NCI-H1417 treated with DMSO at 0.1 percent for 48 hours (cell line): ENCODE results near the gene EPHA4.

Source experiments
- DNase-seq: peaks from one replicate; lab custom pipeline; 2025; lab: John Stamatoyannopoulos, UW

The EPHA4 gene

DNA sequence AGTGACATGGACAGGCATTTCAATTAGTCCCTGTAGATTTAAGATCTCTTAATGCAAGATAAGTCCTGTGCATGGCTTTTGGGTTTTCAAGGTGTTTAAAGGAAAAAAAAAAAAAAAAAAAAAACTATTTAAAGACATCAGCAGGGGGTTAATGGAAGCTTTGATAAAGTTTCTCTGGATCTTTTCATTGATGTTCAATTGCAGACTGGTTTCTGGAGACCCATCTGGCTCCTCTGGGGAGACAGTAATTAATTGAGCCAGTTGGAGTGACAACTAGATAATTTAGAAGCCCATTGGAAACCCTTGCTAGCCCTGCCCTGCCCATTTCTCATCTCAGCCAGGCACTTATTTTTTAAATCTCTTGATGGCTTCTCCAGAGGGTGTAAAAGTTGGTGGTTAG, 98.7 kb downstream of the EPHA4 start:
- DNase-seq, result no peak

- no peak for DNase-seq
Measured at GRCh38 chr2:221468317-221468716, 103.8 kb downstream of the EPHA4 start.

- DNase-seq, result no peak
Measured at GRCh38 chr2:221467610-221468009, 104.5 kb downstream of the EPHA4 start.

DNA sequence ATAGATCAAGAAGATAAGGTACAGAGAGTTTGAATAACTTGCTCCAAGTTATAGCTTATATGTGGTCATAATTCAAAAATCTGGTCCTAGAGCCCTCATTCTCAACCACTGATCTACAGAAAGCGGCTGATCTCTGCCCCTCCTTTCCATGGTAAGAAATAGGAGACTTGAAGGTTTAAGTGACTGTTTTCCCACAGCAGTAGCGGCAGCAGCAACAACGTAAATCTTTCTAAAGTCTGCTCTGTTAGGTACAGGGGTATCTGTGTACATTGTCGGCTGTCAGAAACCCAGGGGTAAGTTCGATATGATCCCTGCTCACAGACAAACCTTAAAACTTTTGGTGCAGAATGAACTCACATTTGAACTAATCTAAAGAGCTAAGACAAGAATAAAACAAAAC, 105.4 kb downstream of the EPHA4 start:
- no peak for DNase-seq

DNA sequence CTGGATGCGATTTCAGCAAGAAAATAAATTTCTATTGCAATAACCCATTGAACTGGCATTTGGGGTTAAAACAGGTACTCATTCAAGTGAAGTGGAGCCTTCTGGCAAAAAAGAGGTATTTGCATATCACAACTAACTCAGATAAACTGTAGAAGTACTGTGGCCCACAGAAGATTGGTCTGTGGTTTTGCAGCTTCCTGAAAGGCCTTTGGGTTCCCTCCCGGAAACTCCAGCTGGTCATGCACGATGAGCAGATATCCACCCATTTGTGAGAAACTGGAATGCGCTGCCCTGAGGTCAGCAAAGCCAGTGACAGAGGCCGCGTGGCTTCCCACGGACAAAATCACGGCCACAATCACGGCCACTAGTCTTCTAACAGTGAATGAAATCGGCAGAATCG, 106.3 kb downstream of the EPHA4 start:
- DNase-seq, result no peak

DNA sequence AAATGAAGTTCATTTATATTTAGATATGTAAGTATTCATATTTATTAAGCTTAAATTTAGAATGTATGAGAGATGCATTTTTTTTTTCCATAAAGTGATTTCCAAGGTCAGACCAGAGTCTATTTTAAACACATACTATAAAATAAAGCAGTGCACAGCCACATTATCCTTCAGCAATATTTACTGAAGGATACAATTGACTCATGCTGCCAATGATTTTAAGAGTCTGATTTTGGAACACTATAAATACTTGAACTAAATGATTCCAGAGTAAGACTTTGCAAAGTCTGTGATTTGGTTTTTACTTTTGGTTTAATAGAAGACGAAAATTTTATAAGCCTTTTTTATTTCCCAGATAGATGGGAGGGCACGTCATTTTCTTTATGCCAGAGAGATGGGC, 107.1 kb downstream of the EPHA4 start:
- DNase-seq, result no peak

DNA sequence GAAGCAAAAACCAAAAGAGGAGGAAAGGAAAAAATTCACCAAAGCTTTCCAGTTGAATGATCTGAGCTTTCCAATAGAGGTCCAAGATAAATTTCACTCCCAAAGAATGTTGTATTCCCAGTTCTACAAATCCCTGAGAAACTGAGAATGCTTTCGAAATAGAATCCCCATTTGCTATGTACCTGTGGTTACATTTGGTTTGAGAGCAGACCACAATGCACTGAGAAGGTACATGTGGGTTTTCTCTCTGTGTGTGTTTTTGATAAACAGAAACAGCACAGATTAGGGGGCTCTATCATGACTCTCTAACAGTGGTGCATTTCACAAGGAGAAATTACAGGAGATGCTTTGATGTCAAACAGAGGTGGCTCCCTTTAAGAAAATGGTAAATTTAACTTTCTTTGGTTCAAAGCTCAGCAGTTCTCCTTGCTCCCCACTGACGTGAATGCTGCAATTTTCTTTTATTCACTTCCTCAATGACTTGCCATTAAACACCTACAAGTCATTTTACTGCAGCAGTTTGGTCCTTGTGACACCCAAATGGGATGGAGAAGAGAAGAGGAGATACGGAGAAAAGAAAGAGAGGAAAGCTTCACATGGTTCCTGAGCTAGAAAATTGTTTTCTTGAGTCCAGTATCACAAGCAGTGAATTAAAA, 108.7 kb downstream of the EPHA4 start:
- DNase-seq, result no peak

DNA sequence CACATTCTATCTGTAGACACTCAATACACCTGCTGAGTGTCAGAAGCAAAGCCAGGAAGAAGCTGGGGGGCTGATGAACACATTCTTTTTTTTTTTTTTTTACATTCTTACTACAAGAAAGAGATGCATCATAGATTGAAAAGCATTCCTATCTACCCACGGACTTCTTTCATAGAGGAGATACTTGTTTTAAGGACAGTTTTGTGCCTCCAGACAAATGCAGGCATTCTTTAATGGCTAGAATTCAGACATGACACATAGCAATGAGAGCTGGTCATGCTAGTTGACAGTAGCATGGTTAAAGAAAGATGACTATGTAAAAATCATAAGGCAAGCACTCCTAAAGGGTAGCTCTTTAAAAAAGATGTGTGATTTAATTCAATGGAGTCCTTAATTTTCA, 110.2 kb downstream of the EPHA4 start:
- DNase-seq, result no peak

- DNase-seq, result no peak
Measured at GRCh38 chr2:221460136-221460535, 112.0 kb downstream of the EPHA4 start.

GRCh38 chr2:221458578-221458977, 113.5 kb downstream of the EPHA4 start:
- no peak for DNase-seq

DNA sequence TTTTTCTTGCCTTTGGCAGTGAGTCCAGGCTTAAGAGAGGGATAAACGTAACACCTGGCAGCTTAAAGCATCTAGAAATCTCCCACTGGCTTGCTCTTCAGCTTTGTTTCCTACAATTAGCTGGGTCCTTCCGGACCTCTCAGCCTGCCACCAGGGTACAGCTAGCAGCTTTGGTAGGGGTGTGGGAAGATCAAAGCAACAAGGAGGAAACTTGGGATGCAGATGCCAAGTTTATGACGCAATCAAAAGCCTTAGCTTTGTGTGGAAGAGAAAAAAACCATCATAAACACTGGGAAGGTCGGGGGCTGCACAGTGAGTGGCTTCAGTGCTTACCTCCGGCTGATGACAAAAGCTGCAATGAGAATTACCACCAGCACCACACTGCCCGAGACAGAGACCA, 116.9 kb downstream of the EPHA4 start:
- DNase-seq, result no peak

- no peak for DNase-seq
Measured at GRCh38 chr2:221454459-221455105, 117.5 kb downstream of the EPHA4 start.

DNA sequence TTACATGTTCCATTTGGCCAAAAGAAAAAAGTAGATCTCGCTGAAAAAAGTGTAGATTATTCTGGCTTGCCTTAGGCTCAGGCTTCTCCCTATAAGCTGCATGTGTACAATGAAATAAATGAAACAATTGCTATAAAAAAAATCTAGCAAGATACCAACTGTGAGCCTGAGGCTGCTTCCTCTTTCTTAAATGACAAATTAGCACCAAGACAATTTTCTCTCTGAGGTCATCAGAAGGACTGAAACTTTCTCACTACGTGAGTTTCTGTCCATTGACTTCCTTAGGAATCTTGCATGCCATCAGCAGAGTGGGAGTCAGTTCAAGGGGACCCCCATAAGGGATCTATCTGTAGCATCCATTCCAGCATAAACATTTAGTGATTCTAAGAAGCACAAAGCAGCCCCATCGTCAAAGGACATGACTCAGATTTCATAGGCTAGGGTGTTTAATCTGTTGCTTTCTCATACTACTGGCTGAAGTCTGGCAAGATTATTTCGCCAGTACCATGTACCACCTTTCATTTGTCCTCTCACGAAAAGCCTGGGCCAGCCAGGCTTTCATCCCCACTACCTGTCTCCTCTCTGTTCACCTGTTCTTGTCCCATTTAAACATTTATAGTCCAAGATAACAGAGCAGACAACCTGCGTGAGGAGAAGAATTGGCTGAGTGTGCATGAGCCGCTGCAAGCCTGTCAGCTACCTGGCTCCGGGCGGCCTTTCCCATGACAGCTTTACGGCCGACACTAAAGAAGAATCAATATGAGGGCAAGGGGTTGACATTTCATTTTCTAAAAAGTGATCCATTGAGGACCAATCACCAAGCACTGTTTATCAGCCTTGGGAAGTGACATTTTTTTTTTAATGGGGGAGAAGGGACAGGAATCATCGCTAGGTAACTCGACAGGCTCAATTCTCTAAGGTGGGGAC, 120.0 kb downstream of the EPHA4 start:
- no peak for DNase-seq

GRCh38 chr2:221450280-221450679, 121.8 kb downstream of the EPHA4 start:
- DNase-seq, result no peak

DNA sequence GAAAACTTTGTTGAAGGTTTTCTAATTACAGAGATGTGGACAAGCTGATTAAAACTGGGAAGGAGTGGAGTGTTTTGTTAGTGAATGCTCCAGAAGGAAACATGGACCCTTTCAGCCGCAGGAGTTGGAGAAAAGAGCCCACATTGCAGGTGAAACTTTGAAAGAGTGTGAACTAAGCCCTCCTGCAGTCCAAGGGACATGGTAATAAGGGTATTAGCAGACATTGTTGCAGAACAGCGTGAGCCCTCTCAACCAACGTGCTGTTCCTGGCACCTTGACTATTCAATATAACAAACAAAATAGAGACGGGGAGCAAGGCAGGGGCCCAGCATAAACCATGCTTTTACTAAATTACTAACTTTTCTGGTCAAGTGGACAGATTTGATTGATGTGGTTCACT, 122.7 kb downstream of the EPHA4 start:
- DNase-seq, result no peak

DNA sequence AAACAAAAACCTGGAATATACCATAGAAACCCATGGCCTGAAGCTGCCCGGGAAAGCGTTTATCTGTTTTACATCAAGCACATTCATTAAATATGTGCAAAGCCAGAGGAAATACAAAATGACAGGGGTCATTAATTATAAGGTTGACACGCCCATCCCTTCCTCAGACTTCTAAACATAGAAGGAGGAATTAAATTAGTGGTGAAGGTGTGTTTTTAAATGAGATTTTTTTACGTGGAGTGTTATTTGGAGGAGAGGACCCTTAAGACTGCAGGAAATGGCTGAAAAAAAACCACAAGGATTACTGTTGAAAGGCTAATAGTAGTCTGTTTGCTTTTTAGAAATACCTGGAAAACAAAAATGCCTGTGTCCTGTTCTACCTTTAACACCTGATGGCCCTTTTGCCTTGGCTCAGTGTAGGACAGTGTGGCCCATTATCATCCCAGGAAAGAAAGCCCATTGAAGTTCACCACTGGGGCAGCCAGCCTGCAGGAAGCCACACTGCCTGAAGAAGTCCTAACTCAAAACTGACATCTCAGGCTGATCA, 123.2 kb downstream of the EPHA4 start:
- no peak for DNase-seq

GRCh38 chr2:221448057-221448843, 123.9 kb downstream of the EPHA4 start:
- DNase-seq, result no peak

DNA sequence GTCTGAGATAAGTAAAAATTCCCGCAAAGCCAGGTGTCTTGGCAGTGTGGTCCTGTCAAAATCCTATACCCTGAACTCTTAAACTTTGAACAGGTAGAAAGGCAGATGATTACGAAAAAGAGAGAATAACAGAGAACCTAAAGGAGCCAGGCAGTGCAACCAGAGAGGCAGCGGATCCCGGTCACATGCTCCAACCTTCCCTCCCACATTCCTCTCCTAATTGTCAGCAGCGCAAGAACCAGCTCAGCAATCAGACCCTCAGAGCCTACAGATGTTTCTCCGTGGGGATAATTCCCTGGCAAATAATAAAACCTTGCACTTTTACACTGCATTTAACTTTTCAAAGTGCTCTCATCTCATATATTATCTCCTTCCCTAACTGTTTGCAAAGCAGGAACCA, 124.8 kb downstream of the EPHA4 start:
- DNase-seq, result no peak

DNA sequence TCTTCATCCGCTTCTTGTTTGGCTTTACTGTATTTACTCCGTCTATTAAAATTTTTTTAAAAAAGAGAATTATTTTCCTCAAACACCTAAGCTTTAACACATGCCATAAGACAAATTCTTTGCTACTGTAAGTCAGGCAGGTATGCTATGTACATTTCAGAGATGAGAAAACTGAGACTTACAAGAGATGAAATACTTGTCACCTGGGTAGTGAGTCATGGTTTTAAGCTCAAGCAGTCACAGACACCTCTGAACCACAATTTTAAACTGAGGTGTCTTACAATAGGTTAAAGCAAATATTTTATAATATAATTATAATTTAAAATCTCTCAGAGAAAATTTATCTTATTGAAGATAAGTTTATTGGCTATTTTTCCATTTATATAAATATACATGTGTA, 126.0 kb downstream of the EPHA4 start:
- DNase-seq, result no peak

DNA sequence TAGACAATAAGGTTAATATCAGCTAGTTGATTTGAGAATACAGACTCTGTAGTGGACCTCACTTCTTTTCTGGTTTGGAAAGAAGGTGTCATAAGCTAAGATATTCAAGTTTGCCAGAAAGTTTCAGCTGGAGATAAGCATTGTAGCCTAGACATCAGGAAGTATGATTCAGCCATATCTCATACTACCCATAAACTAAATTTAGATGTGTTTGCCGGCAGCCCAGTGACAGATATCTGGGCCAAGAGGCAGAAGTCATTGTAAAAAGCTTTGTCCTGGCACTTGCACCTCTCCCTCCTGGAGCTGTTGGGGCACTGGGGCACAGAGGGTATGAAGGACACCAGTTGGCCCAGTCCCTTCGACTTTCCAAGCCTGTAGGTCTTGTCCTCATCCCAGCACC, 128.0 kb downstream of the EPHA4 start:
- DNase-seq, result no peak

DNA sequence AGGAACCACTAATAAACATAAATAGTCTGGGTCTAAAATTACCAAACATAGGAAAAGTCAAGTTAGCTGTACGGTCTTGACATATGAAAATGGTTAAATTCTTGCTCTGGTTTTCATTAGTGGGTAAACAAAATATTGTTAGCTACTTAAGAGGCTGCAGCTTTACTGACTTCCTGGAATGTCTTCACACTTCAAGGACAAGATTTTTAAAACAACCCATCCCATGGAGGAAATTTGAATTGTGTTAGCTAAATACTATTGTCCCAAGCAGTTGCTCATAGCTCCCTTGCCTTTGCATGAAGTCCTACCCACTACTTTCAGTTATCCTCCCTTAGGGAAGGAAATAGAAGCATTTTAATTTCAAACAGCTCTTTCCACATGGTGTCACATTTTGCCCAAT, 128.5 kb downstream of the EPHA4 start:
- DNase-seq, result no peak

DNA sequence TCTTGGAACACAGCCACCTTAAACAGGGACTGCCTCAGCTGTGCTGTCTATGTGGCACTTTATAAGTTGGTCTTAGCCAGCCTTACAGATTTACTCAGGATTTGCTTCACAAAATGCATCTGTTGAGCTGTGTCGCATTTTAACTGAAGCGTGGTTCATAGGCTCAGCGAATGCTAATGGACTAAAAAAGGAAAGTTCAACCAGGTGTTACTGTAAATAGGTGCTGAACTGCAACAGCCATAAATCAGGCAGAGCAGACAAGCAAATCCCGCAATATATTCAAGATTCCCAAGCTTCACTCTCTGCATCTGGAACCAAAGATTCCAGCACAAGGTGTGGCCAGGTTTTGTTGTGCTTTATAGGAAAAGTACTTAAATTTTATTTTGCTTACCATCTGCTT, 130.0 kb downstream of the EPHA4 start:
- DNase-seq, result no peak
